ENCODE data around the gene RAB4A.

DNA sequence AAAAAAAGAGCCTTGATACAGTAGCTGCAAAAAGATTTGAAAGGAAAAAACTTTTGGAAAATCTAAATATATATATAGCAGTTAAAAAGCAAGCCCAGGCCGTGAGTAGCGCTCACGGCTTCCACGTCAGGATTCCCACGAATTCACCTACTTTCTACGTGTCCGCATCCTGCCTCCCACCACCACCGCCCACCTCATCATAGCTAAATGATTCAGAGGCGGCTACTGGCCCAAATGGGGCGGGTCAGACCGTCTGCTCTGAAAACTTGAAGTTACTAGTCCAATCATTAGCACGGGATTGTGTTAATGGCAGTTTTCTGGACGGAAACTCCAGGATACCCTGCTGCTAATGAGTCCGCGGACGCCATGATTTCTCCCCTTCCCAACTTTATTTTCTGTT, 73.2 kb downstream of the RAB4A start:
- TF ChIP-seq CTCF (IDR thresholded peaks at IDR 0.05; ENCODE audit: poor library complexity, severe bottlenecking) (no peak), REST (IDR thresholded peaks at IDR 0.05; ENCODE audit: borderline replicate concordance) (no peak), POLR2AphosphoS5 (IDR thresholded peaks at IDR 0.05) (no peak), EZH2 (IDR thresholded peaks at IDR 0.05; ENCODE audit: borderline replicate concordance, insufficient read depth, low read length, poor library complexity, severe bottlenecking) (no peak)

All from neural cell (in vitro differentiated cells).